C4-2B (cell line): Measurements from ENCODE around the gene OR2D2.

Experiments
- ZFX ChIP-seq: fragments of 450-650 bp; IDR thresholded peaks from 2 replicates; pipeline ENCODE4 v1.6.1; 2017
- TF ChIP-seq, protein P1 (sequence below): fragments of 450-650 bp; conservative IDR thresholded peaks from 2 replicates; pipeline ENCODE4 v1.5.1; 2017; ENCODE audit warnings: mild to moderate bottlenecking

DNA sequence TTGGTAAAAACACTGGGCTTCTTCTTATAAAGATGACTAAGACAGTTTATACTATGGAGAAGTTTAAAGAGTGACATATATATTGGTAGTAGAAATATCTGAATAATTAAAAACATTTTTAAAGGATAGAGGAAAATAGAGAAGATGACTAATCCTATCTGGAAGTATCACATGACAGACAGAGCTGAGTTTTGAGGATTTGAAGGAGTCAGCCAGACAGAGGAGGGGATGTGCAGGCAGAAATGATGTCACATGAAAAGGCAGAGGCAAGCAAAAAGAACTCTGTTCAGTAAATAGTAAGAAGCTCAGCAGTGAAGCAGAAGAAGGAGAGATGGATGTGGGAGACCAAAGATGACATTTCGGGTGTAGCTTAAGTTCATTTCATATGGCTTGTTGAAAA lies 27.9 kb downstream of the OR2D2 start:
- TF ChIP-seq, protein P1, sequence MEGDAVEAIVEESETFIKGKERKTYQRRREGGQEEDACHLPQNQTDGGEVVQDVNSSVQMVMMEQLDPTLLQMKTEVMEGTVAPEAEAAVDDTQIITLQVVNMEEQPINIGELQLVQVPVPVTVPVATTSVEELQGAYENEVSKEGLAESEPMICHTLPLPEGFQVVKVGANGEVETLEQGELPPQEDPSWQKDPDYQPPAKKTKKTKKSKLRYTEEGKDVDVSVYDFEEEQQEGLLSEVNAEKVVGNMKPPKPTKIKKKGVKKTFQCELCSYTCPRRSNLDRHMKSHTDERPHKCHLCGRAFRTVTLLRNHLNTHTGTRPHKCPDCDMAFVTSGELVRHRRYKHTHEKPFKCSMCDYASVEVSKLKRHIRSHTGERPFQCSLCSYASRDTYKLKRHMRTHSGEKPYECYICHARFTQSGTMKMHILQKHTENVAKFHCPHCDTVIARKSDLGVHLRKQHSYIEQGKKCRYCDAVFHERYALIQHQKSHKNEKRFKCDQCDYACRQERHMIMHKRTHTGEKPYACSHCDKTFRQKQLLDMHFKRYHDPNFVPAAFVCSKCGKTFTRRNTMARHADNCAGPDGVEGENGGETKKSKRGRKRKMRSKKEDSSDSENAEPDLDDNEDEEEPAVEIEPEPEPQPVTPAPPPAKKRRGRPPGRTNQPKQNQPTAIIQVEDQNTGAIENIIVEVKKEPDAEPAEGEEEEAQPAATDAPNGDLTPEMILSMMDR: no peak
- no peak for TF ChIP-seq ZFX
